GM19099 (cell line): ENCODE data around the gene USP9X.

Source experiments
- POLR2A ChIP-seq: IDR thresholded peaks from 3 replicates; pipeline ENCODE4 v1.6.1; 2011; ENCODE audit warnings: low read depth; ENCODE audit not compliant: insufficient read length; ENCODE audit errors: extremely low read depth

USP9X gene

GRCh38 chrX:41100200-41100599 lies 15.0 kb downstream of the USP9X start:
- TF ChIP-seq POLR2A, result no peak

DNA sequence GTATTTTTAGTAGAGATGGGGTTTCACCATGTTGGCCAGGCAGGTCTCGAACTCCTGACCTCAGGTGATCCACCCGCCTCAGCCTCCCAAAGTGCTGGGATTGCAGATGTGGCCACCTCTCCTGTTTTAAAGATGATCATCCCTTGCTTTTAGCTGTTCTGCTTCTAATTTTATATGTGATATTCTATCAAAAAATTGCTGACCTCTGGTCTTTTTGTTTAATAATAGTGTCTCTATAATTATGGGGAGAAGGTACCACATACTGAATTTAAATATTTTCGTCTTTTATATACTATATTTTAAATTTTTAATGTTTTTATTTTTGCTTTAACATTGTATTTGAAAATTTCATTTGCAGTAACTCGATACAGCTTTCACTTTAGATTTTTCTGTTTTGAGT lies 15.6 kb downstream of the USP9X start:
- no peak for TF ChIP-seq POLR2A

DNA sequence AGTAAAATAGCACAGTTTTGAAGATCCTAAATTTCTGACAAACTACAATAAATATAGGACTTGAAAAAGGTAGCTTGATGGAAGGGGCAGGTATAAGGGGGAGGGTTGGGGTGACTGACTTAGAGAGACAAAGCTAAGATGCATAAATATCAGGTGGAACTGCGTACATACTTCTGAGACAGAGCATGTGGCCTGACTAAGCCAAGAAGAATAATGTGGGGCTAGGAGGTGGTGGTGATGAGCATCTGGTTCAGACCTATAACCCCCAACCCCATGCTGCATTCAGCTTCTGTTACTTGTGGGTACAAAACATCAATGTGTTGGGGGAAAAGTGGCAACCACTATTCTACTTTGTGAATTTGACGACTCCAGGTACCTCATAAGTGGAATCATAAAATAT lies 19.8 kb downstream of the USP9X start:
- no peak for TF ChIP-seq POLR2A

GRCh38 chrX:41108007-41108406 lies 22.8 kb downstream of the USP9X start:
- TF ChIP-seq POLR2A, result no peak

DNA sequence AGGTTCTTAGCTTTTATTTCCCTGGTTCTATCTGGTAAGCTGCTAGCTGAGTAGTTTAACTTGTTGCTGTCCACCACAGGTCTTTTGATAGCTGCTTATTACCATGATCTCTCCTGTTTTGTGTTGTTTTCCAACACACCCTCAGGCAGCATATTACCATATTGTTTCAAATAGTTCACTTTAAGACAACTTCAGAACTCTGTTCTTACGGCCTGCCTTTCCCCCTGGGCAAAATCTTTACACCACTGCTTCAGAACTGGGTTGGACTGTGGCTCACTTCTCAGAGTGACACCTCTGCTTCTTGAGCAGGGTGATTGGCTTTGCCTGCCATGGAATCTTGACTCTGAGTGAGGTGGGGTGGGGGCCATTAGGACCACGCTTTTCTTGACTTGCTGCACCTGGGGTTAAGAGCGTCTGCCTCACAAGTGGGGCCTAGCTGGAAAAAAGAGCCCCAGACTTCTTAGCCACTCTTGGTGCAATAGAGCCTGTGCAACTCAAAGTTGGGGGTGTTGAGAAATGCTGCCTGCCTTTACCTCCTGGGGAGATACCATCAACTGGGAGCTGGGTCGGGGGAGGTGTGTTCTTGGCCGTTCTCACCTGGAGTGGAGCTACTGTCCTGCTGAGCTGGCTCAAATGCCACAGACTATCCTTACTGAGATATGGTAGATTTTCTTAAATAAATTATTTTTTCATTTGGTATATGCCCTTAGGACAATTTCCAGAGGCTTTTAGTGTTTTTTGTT lies 23.4 kb downstream of the USP9X start:
- no peak for TF ChIP-seq POLR2A

GRCh38 chrX:41110801-41111625 lies 25.8 kb downstream of the USP9X start:
- TF ChIP-seq POLR2A, result no peak

- no peak for TF ChIP-seq POLR2A
Observed at GRCh38 chrX:41116948-41117347, 31.7 kb downstream of the USP9X start.

DNA sequence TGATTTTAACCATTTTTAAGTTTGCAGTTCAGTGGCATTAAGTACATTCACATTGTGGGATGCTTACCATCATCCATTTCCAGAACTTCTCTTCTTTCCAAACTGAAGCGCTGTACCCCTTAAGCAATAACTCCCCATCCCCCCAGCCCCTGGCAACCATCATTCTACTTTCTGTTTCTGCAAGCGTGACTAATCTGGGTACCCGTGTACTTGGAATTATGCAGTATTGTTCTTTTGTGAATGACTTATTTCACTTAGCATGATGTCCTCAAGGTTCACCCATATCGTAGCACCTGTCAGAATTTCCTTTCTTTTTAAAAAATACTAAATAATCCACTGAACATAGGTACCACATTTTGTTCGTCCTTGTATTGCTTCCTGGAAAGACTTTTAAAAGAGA lies 32.9 kb downstream of the USP9X start:
- TF ChIP-seq POLR2A, result no peak

- TF ChIP-seq POLR2A, result no peak
Observed at GRCh38 chrX:41119803-41120202, 34.6 kb downstream of the USP9X start.

DNA sequence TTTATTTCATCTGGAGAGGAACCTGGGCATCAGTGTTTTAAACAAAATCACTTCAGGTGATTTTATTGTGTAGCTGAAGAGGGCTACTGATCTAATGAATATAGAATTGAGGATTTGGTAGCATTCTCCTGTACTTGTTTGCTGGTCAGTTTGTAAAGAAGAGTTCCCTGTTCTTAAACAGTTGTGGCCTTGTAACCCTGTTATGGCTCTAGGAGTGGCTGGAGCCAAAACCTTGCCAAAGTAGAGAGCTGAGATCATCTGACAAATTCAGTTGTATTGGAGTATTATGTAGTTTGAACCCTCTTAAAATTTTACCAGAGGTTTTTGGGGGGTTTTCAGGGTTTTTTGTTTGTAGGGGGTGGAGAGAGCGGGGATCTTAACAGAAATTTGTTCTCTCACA lies 36.5 kb downstream of the USP9X start:
- no peak for TF ChIP-seq POLR2A

DNA sequence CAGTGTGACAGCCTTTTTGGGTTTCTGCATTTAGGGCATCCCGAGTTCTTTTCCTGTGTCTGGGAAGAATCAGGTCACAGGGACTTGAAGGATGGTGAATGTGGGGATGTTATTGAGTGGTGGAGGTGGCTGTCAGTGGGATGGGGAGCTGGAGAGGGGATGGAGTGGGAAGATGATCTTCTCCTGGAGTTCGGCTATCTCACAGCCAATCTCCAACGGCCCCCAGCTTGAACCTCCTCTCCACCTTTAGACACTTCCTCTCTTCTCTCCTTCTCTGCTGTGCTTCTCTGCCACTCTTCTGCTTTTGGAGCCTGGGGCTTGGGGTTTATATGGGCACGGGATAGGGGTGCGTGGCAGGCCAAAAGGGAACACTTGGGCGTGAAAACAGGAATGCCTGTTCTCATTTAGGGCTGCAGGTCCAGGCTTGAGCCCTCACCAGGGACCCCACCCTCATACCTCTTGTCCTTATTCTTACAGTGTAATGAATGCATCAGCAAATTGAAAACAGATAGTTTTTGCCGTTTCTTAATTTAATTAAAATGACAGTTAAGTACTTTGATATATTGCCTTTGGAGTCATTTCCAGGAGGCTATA lies 37.5 kb downstream of the USP9X start:
- no peak for TF ChIP-seq POLR2A

DNA sequence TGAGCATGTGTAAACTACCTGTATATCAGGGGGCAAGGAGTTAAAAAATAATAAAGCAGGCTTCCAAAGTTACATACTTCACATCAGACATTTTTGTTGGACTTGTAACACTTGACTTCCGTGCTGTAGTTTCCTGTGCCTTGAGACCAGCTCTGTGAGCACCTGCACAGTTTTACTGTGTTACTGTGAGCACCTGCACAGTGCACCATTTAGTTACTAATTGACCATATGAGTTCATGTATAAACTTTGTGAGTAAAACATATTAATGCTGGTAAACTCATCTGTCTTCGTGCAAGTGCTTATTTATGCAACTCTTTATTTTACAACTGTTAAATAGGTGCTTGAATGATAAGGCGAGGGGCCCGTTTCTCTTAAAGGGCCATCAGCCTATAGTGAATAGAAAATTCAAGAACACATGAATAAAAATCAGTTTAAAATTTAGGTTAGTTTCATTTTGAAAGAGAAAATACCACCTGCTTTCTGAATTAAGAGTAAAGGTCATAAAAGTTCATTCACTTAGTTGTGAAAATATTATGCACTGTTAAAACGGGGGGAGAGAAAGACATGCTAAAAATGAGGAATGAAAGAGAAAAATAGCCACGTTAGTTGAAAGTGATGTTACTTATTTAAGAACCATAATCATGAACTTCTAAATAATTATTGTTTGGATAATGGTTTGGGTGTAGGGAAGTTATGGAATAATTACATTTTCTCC lies 42.4 kb downstream of the USP9X start:
- no peak for TF ChIP-seq POLR2A

- TF ChIP-seq POLR2A, result no peak
Observed at GRCh38 chrX:41128955-41129354, 43.7 kb downstream of the USP9X start.

DNA sequence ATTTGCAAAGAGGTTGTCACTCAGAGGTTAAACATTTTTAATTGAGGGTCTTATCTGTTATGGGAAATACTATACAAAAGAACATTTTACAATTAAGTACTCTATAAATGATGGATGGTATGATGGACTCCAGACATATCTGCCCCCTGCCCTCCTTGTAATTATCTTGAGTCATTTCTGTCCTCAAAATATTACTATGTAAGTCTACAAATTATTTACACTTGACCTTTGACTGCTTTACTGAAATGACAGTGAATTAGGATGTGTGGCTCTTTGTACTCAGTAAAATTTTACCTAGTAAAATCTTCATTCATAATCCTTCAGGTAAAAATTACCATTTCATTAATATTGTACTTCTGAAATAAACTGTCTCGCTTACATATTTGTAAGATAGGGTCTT lies 46.5 kb downstream of the USP9X start:
- TF ChIP-seq POLR2A, result no peak

DNA sequence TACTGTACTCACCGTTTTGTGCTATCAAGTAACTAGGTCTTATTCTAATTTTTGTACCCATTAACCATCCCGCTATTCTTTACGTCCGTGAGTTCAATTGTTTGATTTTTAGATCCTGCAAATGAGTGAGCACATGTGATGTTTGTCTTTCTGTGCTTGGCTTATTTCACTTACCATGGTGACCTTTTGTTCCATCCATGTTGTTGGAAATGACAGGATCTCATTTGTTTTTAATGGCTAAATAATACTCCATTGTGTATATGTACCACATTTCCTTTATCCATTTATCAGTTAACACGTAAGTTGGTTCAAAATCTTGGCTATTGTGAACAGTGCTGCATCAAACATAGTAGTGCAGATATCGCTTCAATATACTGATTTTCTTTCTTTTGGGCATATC lies 48.3 kb downstream of the USP9X start:
- TF ChIP-seq POLR2A, result no peak
